Measurements from ENCODE around the gene DIDO1. TPM values are rescaled to one million over a fixed set of nuclear protein-coding genes. Genes with fewer than 3 reads are reported as not detected.

DIDO1 gene
- total and polyA plus RNA-seq, 2 of the 13 experiments (the other 11 are each of a cell fraction or from before 2014, with no cell fraction given): 75.0 to 75.1 TPM

- TF ChIP-seq ZNF546 (CRISPR knock-in tag; conservative IDR thresholded peaks at IDR 0.05) (no peak; the same call in 1 of the 2 replicates), POLR2A (IDR thresholded peaks at IDR 0.05; ENCODE audit: insufficient read depth in 1 of 2, low read depth in 2 of 2, low read length in 2 of 2) (no peak), ZBTB21 (CRISPR knock-in tag; IDR thresholded peaks at IDR 0.05) (no peak), ZNF280D (CRISPR knock-in tag; IDR thresholded peaks at IDR 0.05) (no peak), HDAC1 (CRISPR knock-in tag; IDR thresholded peaks at IDR 0.05) (peak; percentile 61; the same call in 1 of the 2 replicates), ZNF605 (CRISPR knock-in tag; IDR thresholded peaks at IDR 0.05) (peak; percentile 20; the same call in 1 of the 2 replicates), ZNF775 (CRISPR knock-in tag; IDR thresholded peaks at IDR 0.05; ENCODE audit: borderline replicate concordance) (no peak), ZNF652 (CRISPR knock-in tag; IDR thresholded peaks at IDR 0.05; ENCODE audit: borderline replicate concordance, low read depth) (no peak), THAP9 (CRISPR knock-in tag; IDR thresholded peaks at IDR 0.05; ENCODE audit: borderline replicate concordance) (no peak), ZNF205 (CRISPR knock-in tag; IDR thresholded peaks at IDR 0.05) (no peak), ZNF264 (CRISPR knock-in tag; IDR thresholded peaks at IDR 0.05) (peak; percentile 51; the same call in 1 of the 2 replicates), ZGPAT (CRISPR knock-in tag; IDR thresholded peaks at IDR 0.05) (peak; percentile 12; the same call in 1 of the 2 replicates), PRDM10 (CRISPR knock-in tag; IDR thresholded peaks at IDR 0.05; ENCODE audit: low read depth) (no peak), NR1H2 (CRISPR knock-in tag; IDR thresholded peaks at IDR 0.05; ENCODE audit: borderline replicate concordance, low read depth) (0 out of 2 replicates have a peak, but pooled peaks have one; percentile 3), ZNF138 (CRISPR knock-in tag; IDR thresholded peaks at IDR 0.05; ENCODE audit: low read depth) (no peak), MBD4 (IDR thresholded peaks at IDR 0.05; ENCODE audit: borderline replicate concordance, low read length) (no peak), RFXANK (CRISPR knock-in tag; IDR thresholded peaks at IDR 0.05) (no peak)
These were observed 681 bp downstream of the DIDO1 start (continued) for GRCh38 chr20:62925420-62926228.

Data from HepG2 (cell line).